Fibroblast of lung (primary cell): ENCODE measurements around the gene MBTPS2. TPM values are rescaled to one million over a fixed set of nuclear protein-coding genes. Genes with fewer than 3 reads are reported as not detected.

Experiments
- DNase-seq, 2 donors: peaks; one replicate each; pipeline versions ENCODE4 v3.0.0 to v3.0.0-alpha.2; 2010; ENCODE audit warnings: low read depth in 2 of 2
- H2AFZ ChIP-seq: 2 replicates; pipeline ENCODE4 v1.5.1; 2012; ENCODE audit warnings: low read length, control low read depth, inconsistent platforms
- H3K27ac ChIP-seq: 2 replicates; pipeline ENCODE4 v1.5.1; 2011; ENCODE audit warnings: low read length, control low read depth; ENCODE audit not compliant: insufficient read depth
- H3K27me3 ChIP-seq: 2 replicates; pipeline ENCODE4 v1.5.1; 2011; ENCODE audit warnings: mild to moderate bottlenecking, low read length; ENCODE audit not compliant: control insufficient read depth, insufficient read depth
- H3K36me3 ChIP-seq: 2 replicates; pipeline ENCODE4 v1.5.1; 2011; ENCODE audit warnings: low read length; ENCODE audit not compliant: control insufficient read depth, insufficient read depth
- H3K4me1 ChIP-seq: 2 replicates; pipeline ENCODE4 v1.5.1; 2011; ENCODE audit warnings: low read length; ENCODE audit not compliant: control insufficient read depth, insufficient read depth; ENCODE audit errors: extremely low read depth
- H3K4me2 ChIP-seq: 2 replicates; pipeline ENCODE4 v1.5.1; 2011; ENCODE audit warnings: low read length, control low read depth; ENCODE audit not compliant: insufficient read depth; ENCODE audit errors: extremely low read depth
- H3K4me3 ChIP-seq, 4 experiments: fragments of 200-600 bp in 1 of 4; sonication (generic) in 1 of 4; replicated peaks in 1 of 4; 2 replicates each; pipeline ENCODE4 v1.5.1; 2011 to 2016; ENCODE audit warnings: low read length in 4 of 4, low read depth in 3 of 4, mild to moderate bottlenecking in 3 of 4, control low read depth in 2 of 4, inconsistent platforms in 1 of 4, mixed read lengths in 1 of 4; ENCODE audit not compliant: insufficient read depth in 1 of 4; ENCODE audit errors: control extremely low read depth in 1 of 4
- H3K79me2 ChIP-seq: 2 replicates; pipeline ENCODE4 v1.5.1; 2012; ENCODE audit warnings: mild to moderate bottlenecking, low read length, inconsistent platforms; ENCODE audit not compliant: control insufficient read depth, insufficient read depth
- H3K9ac ChIP-seq: 2 replicates; pipeline ENCODE4 v1.5.1; 2011; ENCODE audit warnings: mild to moderate bottlenecking, low read length, control low read depth; ENCODE audit not compliant: insufficient read depth
- H3K9me3 ChIP-seq: 2 replicates; pipeline ENCODE4 v1.5.1; 2012; ENCODE audit warnings: low read depth, low read length; ENCODE audit not compliant: control insufficient read depth, insufficient read depth
- H4K20me1 ChIP-seq: 2 replicates; pipeline ENCODE4 v1.5.1; 2011; ENCODE audit warnings: low read length; ENCODE audit not compliant: control insufficient read depth, insufficient read depth; ENCODE audit errors: extremely low read depth
- EZH2 ChIP-seq: IDR thresholded peaks from 2 replicates; pipeline ENCODE4 v1.5.1; 2012; ENCODE audit warnings: low read length, control low read depth, mild to moderate bottlenecking; ENCODE audit errors: missing control alignments
- polyA plus RNA-seq, 2 donors: library from polyadenylated mRNA; depleted of rRNA in 1 of 2; stranded (reverse) in 1 of 2; unstranded in 1 of 2; fragments of >200 nt; gene quantifications; 2 replicates each; pipeline ENCODE4 v1.2.1, GENCODE V29; 2011 to 2012; ENCODE audit warnings: missing spikeins in 1 of 2
- total RNA-seq: library from RNA; depleted of rRNA; stranded (reverse); fragments of >200 nt; gene quantifications from 2 replicates; pipeline ENCODE4 v1.2.1, GENCODE V29; 2014
- TF ChIP-seq, protein P1 (sequence below), 2 donors: IDR thresholded peaks in 1 of 2; conservative IDR thresholded peaks in 1 of 2; 1 replicate in 1 of 2; 2 replicates in 1 of 2; pipeline ENCODE4 v1.5.1; 2011 to 2012; ENCODE audit warnings: low read length in 2 of 2, control low read depth in 1 of 2, inconsistent platforms in 1 of 2, low read depth in 1 of 2, mild to moderate bottlenecking in 1 of 2

Gene MBTPS2
- total and polyA plus RNA-seq, 2 donors (not counting 1 experiment from before 2014, with no cell fraction given) = 13.0 to 31.9 TPM

DNA sequence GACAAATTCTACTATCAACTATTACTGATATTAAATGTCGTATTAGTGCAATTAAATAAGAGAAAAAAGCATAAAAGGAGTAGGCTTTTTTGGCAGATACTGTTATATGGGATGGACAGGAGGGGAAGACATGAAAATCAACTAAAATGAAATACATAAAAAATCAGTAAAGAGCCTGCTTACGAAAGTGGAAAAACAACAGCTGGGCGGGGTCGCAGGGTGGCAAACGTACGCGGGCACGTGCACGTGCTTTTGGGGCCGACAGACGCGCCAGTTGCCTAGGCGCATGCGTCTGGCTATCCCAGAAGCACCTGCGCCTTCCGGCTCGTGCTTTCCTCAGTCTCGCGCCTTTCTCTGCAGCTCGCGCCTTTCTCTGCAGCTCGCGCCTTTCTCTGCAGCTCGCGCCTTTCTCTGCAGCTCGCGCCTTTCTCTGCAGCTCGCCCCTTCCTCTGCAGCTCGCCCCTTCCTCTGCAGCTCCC is 16.6 kb downstream of the MBTPS2 start, which contains the start of gene YY2:
Gene YY2 (plus strand): TSS at position 51 of the 479 bp plus-strand sequence. CDS start 498 bp downstream, outside the sequence.
- H3K4me2 ChIP-seq = no peak within 1 kb of the TSS
- no peak within 1 kb of the TSS for H2AFZ ChIP-seq
- no peak within 1 kb of the TSS for H3K4me3 ChIP-seq
- no peak for DNase-seq
- H3K27me3 ChIP-seq = no peaks in the 10 kb centered on the region
- TF ChIP-seq, protein P1, sequence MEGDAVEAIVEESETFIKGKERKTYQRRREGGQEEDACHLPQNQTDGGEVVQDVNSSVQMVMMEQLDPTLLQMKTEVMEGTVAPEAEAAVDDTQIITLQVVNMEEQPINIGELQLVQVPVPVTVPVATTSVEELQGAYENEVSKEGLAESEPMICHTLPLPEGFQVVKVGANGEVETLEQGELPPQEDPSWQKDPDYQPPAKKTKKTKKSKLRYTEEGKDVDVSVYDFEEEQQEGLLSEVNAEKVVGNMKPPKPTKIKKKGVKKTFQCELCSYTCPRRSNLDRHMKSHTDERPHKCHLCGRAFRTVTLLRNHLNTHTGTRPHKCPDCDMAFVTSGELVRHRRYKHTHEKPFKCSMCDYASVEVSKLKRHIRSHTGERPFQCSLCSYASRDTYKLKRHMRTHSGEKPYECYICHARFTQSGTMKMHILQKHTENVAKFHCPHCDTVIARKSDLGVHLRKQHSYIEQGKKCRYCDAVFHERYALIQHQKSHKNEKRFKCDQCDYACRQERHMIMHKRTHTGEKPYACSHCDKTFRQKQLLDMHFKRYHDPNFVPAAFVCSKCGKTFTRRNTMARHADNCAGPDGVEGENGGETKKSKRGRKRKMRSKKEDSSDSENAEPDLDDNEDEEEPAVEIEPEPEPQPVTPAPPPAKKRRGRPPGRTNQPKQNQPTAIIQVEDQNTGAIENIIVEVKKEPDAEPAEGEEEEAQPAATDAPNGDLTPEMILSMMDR (conservative IDR thresholded peaks at IDR 0.05 in 1 of 2, IDR thresholded peaks at IDR 0.05 in 1 of 2; ENCODE audit: low read depth in 1 of 2, low read length in 2 of 2) = no peak
- no peak for TF ChIP-seq EZH2
- no peaks in the 10 kb centered on the region for H4K20me1 ChIP-seq
- no peak within 1 kb of the TSS for H3K27ac ChIP-seq
- no peaks in the 10 kb centered on the region for H3K9me3 ChIP-seq
- peaks cover 5% of the 10 kb centered on the region for H3K36me3 ChIP-seq
- H3K4me1 ChIP-seq = no peaks in the 10 kb centered on the region
- no peaks in the 10 kb centered on the region for H3K79me2 ChIP-seq
- H3K9ac ChIP-seq = no peak within 1 kb of the TSS

DNA sequence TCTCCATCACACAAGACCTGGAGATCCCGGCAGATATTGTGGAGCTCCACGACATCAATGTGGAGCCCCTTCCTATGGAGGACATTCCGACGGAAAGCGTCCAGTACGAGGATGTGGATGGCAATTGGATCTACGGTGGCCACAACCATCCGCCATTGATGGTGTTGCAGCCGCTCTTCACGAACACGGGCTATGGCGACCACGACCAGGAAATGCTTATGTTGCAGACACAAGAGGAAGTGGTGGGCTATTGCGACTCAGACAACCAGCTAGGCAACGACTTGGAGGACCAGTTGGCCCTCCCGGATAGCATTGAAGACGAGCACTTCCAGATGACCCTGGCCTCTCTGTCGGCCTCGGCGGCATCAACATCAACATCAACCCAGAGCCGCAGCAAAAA is 17.1 kb downstream of the MBTPS2 start:
- H3K79me2 ChIP-seq = no peaks in the 10 kb centered on the region
- H3K9me3 ChIP-seq = no peaks in the 10 kb centered on the region
- TF ChIP-seq EZH2 = no peak
- TF ChIP-seq, protein P1 (conservative IDR thresholded peaks at IDR 0.05 in 1 of 2, IDR thresholded peaks at IDR 0.05 in 1 of 2; ENCODE audit: low read depth in 1 of 2, low read length in 2 of 2) = no peak
- H3K27ac ChIP-seq = no peak overlapping the region
- H3K4me2 ChIP-seq = no peak overlapping the region
- H4K20me1 ChIP-seq = no peaks in the 10 kb centered on the region
- H3K27me3 ChIP-seq = no peaks in the 10 kb centered on the region
- peaks cover 5% of the 10 kb centered on the region for H3K36me3 ChIP-seq
- no peak overlapping the region for H3K9ac ChIP-seq
- DNase-seq = no peak
- no peak overlapping the region for H3K4me3 ChIP-seq
- H3K4me1 ChIP-seq = no peaks in the 10 kb centered on the region
- no peak overlapping the region for H2AFZ ChIP-seq

DNA sequence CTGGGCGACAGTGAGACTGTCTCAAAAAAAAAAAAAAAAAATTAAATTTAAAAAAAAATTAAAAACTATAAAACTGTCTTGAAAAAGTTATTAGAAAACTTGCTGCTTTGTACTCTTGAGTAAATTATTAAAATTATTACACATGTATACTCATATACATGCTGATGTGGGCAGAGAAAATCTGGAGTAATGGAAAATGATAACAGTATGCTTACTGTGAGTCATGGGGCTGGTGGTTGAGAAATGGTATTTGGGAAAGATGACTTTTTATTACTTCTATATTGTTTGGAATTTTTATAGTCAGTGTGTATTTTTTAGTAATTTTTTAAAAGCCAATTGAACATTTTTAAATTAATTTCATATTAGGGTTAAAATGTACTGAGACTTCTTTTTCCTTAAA is 23.8 kb downstream of the MBTPS2 start:
- Histone ChIP-seq H3K36me3 (no peaks in the 10 kb centered on the region), H3K4me3 (no peak overlapping the region), H4K20me1 (no peaks in the 10 kb centered on the region), H3K9ac (no peak overlapping the region), H3K4me2 (no peak overlapping the region), H3K79me2 (no peaks in the 10 kb centered on the region), H3K9me3 (no peaks in the 10 kb centered on the region), H3K27me3 (no peaks in the 10 kb centered on the region), H3K4me1 (no peaks in the 10 kb centered on the region), H3K27ac (no peak overlapping the region), H2AFZ (no peak overlapping the region)
- no peak for TF ChIP-seq EZH2
- TF ChIP-seq, protein P1 (conservative IDR thresholded peaks at IDR 0.05 in 1 of 2, IDR thresholded peaks at IDR 0.05 in 1 of 2; ENCODE audit: low read depth in 1 of 2, low read length in 2 of 2) = no peak
- no peak for DNase-seq
